HG02798 (cell line): ENCODE measurements around the gene R3HDM4.
"Not testable (repeated sequence)": the region's sequence is repeated elsewhere in the genome, so short reads cannot be mapped to it uniquely, and the experiment has no call there.

ENCODE experiments used
- ATAC-seq: cut with Tn5 transposase; IDR thresholded peaks from one replicate; pipeline ENCODE4 v1.9.1; 2021; ENCODE audit warnings: mild to moderate bottlenecking; ENCODE audit not compliant: unreplicated experiment, poor library complexity

Gene R3HDM4

GRCh38 chr19:862581-863314 is 50.3 kb downstream of the R3HDM4 start:
- ATAC-seq: no peak

- no peak for ATAC-seq
Measured at GRCh38 chr19:861756-862580, 51.1 kb downstream of the R3HDM4 start.

GRCh38 chr19:861141-861755 is 51.8 kb downstream of the R3HDM4 start:
- no peak for ATAC-seq

- no peak for ATAC-seq
Measured at GRCh38 chr19:858868-859843, 53.9 kb downstream of the R3HDM4 start, which contains the start of gene CFD. Gene CFD (plus strand): TSS chr19:859664. CDS start chr19:859690, 26 bp downstream.

- ATAC-seq: no peak
Measured at GRCh38 chr19:858284-858683, 54.7 kb downstream of the R3HDM4 start.

- ATAC-seq: no peak
Measured at GRCh38 chr19:855566-856120, 57.4 kb downstream of the R3HDM4 start.

GRCh38 chr19:855142-855541 is 57.9 kb downstream of the R3HDM4 start:
- ATAC-seq: no peak

GRCh38 chr19:854549-854948 is 58.5 kb downstream of the R3HDM4 start:
- no peak for ATAC-seq

- not testable (repeated sequence) for ATAC-seq
Measured at GRCh38 chr19:853614-854220, 59.3 kb downstream of the R3HDM4 start.

- no peak for ATAC-seq
Measured at GRCh38 chr19:853014-853585, 59.9 kb downstream of the R3HDM4 start.

- no peak for ATAC-seq
Measured at GRCh38 chr19:852136-853013, 60.6 kb downstream of the R3HDM4 start, which contains the start of gene ELANE. Gene ELANE (plus strand): TSS chr19:852303. CDS start chr19:852329, 26 bp downstream.

GRCh38 chr19:850979-851335 is 62.1 kb downstream of the R3HDM4 start:
- ATAC-seq: no peak

- no peak for ATAC-seq
Measured at GRCh38 chr19:850221-850978, 62.6 kb downstream of the R3HDM4 start.

- not testable (repeated sequence) for ATAC-seq
Measured at GRCh38 chr19:849195-849594, 63.8 kb downstream of the R3HDM4 start.

GRCh38 chr19:848386-848921 is 64.6 kb downstream of the R3HDM4 start:
- ATAC-seq: no peak
